OCI-LY1 (cell line): ENCODE data around the gene GPI.

ENCODE experiments used
- CTCF ChIP-seq: fragments of 200-600 bp; sonication (generic), shearing (Covaris generic); IDR thresholded peaks from 2 replicates; pipeline ENCODE4 v1.5.1; 2017; ENCODE audit warnings: mild to moderate bottlenecking, antibody characterized with exemption, low read length, moderate library complexity, mixed read lengths
- EZH2 ChIP-seq: fragments of 200-600 bp; sonication (generic), shearing (Covaris generic); IDR thresholded peaks from 2 replicates; pipeline ENCODE4 v1.8.0; 2017; ENCODE audit warnings: borderline replicate concordance, mixed run types, mild to moderate bottlenecking, antibody characterized with exemption, low read length, moderate library complexity, mixed read lengths

- TF ChIP-seq CTCF (no peak), EZH2 (no peak)
Observed at GRCh38 chr19:34366738-34367623, 2.0 kb downstream of the GPI start.
